ENCODE results near the gene MAD2L2.

- no peak for TF ChIP-seq GATA2 (IDR thresholded peaks at IDR 0.05; ENCODE audit: low read depth, low read length)
- TF ChIP-seq GATA3 (IDR thresholded peaks at IDR 0.05; ENCODE audit: low read depth, low read length) = no peak
Observed at GRCh38 chr1:11628767-11629166, 52.2 kb downstream of the MAD2L2 start.
